A673 (cell line): ENCODE results near the gene IQCE. TPM values are rescaled to one million over a fixed set of nuclear protein-coding genes. Genes with fewer than 3 reads are reported as not detected.

Experiments
- BruUV-seq: library from RNA; stranded (reverse); fragments of 400-500 nt; replicated peaks from 2 replicates; lab custom pipeline; 2021; lab: Mats Ljungman, UMichigan
- CTCF ChIA-PET: fragments of 300-600 bp; sonication (Branson Sonifier 250); formaldehyde crosslinking; loops from one replicate; lab custom pipeline; 2022; ENCODE audit warnings: antibody characterized with exemption; lab: Charles Lee
- POLR2A ChIA-PET: fragments of 300-600 bp; sonication (Branson Sonifier 250); formaldehyde crosslinking; loops from one replicate; lab custom pipeline; 2022; ENCODE audit warnings: antibody characterized with exemption; ENCODE audit not compliant: low non-redundant PET; lab: Charles Lee
- DNase-seq: peaks from one replicate; pipeline ENCODE4 v3.0.0-alpha.2; 2015; ENCODE audit warnings: low spot score
- H3K27ac ChIP-seq: fragments of 200-600 bp; sonication (generic); 2 replicates; pipeline ENCODE4 v1.5.1; 2016; ENCODE audit warnings: mixed run types, low read depth, mild to moderate bottlenecking, mixed read lengths, antibody characterized with exemption, low read length; ENCODE audit not compliant: poor library complexity, severe bottlenecking
- H3K27me3 ChIP-seq: fragments of 200-600 bp; sonication (generic); replicated peaks from 2 replicates; pipeline ENCODE4 v1.6.1; 2017; ENCODE audit warnings: mixed run types, low read depth, mild to moderate bottlenecking, mixed read lengths, antibody characterized with exemption, low read length; ENCODE audit not compliant: insufficient read depth, poor library complexity
- H3K36me3 ChIP-seq: fragments of 200-600 bp; sonication (generic); 2 replicates; pipeline ENCODE4 v1.6.1; 2016; ENCODE audit warnings: mixed run types, mild to moderate bottlenecking, mixed read lengths, antibody characterized with exemption, low read length; ENCODE audit not compliant: insufficient read depth, poor library complexity, severe bottlenecking
- H3K4me1 ChIP-seq: fragments of 200-600 bp; sonication (generic); 2 replicates; pipeline ENCODE4 v1.6.1; 2017; ENCODE audit warnings: mixed run types, mild to moderate bottlenecking, mixed read lengths, antibody characterized with exemption, low read length; ENCODE audit not compliant: insufficient read depth, poor library complexity, severe bottlenecking
- H3K4me3 ChIP-seq: fragments of 200-600 bp; sonication (generic); 2 replicates; pipeline ENCODE4 v1.5.1; 2016; ENCODE audit warnings: low read depth, mixed run types, mild to moderate bottlenecking, mixed read lengths, low read length; ENCODE audit not compliant: poor library complexity, severe bottlenecking
- H3K9me3 ChIP-seq: fragments of 200-600 bp; sonication (generic); 2 replicates; pipeline ENCODE4 v1.6.1; 2016; ENCODE audit warnings: mixed run types, low read depth, mild to moderate bottlenecking, mixed read lengths, antibody characterized with exemption, low read length; ENCODE audit not compliant: poor library complexity, severe bottlenecking
- EZH2 ChIP-seq: fragments of 200-600 bp; sonication (generic); IDR thresholded peaks from 2 replicates; pipeline ENCODE4 v1.6.1; 2017; ENCODE audit warnings: borderline replicate concordance, low read depth, mild to moderate bottlenecking, mixed read lengths, antibody characterized with exemption, low read length; ENCODE audit not compliant: poor library complexity, severe bottlenecking
- intact Hi-C: fragments of 100-400 bp; cut with micrococcal nuclease; formaldehyde crosslinking; loops from one replicate; pipeline ENCODE4 v1.10.0; 2022; ENCODE audit not compliant: unreplicated experiment
- total RNA-seq: library from RNA; stranded (reverse); gene quantifications from 2 replicates; pipeline ENCODE4 v1.2.3, GENCODE V29; 2021
- TF ChIP-seq, protein P1 (sequence below): fragments of 300-800, 200-600 bp; sonication (generic); conservative IDR thresholded peaks from 2 replicates; pipeline ENCODE4 v1.5.1; 2017; ENCODE audit warnings: low read depth, mild to moderate bottlenecking, antibody characterized with exemption, low read length, moderate library complexity, mixed read lengths

IQCE gene
- total RNA-seq, 1 experiment from 2014 or later: 35.4 TPM

DNA sequence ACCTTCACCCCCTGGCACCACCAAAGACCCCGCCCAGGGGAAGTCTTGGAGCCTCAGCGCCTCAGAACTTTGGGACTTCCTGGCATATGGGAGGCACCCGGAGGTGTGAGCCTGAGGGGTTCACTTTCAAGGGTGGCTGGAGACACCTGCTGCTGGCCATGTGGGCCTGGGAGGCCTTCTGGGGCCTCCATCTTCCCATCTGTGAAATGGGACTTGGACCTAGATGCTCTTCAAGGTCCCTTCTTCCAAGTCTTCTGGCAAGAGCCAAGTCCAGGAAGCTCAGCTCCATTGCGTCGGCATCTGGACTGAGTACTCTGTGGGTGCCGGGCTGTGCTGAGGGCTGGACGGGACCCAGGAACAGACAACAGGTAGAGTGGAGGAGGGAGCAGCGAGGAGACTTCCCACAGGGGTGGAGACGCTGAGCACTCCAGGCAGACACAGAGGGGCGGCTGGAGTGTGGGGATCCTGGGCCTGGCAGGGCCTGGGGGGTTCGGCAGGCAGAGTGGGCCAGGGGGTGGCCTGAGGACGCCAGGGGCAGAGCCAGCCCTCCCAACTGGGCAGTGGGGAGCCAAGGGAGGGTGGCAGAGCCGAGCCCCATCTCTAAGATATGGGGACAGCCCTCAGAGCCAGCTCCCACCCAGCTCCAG lies 48.5 kb upstream of the IQCE start:
- intact Hi-C loops: no loop called here
- ChIA-PET POLR2A (no interaction called here), CTCF (no interaction called here)

DNA sequence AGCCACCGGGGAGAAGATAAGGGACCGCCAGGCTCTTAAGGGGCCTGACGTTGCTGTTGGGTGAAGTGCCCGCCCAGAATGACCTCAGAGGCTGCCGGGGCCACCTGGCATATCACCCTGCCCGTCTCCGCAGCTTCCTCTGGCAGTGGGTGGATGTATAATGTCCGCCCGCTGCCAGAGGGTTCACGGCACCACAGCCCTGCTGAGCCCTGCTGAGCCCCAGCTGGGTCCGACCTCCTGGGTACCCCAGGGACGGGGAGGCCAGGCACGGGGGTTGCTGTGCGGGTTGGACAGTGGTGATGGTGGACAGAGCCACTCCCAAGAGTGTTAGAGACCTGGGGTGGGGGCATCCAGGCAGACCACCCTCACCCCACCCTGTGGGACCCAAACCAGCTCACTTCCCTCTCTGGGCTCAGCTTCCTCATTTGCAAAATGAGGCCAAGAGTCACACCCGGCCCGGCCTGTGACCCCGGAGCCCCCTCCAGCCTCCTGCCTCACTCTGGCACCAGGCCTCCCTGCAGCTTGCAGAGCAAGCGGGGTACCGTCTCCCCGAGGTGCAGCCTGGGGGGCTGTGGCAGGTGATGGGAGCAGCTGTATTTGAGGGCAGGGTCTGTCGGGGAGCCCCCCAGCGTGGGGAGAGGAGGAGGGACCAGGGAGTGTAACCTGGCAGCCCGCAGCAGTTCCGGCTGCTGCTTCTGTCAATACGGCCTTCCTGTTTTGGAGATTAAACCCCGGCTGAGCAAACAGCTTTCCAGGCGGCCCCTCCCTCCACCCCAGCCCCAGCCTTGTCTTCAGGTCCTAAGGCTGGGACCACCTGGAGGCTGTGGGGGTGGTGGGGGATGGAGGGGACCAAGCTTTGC lies 47.6 kb upstream of the IQCE start:
- POLR2A ChIA-PET: no interaction called here

More for the DNA sequence above, 48.5 kb upstream of the IQCE start:
- DNase-seq: no peak
- BruUV-seq: no TSS peak
- Histone ChIP-seq H3K9me3 (no peaks in the 10 kb centered on the region), H3K4me1 (no peaks in the 10 kb centered on the region), H3K4me3 (no peak overlapping the region), H3K27ac (no peak overlapping the region), H3K36me3 (no peaks in the 10 kb centered on the region), H3K27me3 (no peaks in the 10 kb centered on the region)
- TF ChIP-seq, protein P1, sequence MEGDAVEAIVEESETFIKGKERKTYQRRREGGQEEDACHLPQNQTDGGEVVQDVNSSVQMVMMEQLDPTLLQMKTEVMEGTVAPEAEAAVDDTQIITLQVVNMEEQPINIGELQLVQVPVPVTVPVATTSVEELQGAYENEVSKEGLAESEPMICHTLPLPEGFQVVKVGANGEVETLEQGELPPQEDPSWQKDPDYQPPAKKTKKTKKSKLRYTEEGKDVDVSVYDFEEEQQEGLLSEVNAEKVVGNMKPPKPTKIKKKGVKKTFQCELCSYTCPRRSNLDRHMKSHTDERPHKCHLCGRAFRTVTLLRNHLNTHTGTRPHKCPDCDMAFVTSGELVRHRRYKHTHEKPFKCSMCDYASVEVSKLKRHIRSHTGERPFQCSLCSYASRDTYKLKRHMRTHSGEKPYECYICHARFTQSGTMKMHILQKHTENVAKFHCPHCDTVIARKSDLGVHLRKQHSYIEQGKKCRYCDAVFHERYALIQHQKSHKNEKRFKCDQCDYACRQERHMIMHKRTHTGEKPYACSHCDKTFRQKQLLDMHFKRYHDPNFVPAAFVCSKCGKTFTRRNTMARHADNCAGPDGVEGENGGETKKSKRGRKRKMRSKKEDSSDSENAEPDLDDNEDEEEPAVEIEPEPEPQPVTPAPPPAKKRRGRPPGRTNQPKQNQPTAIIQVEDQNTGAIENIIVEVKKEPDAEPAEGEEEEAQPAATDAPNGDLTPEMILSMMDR: no peak
- no peak for TF ChIP-seq EZH2

DNA sequence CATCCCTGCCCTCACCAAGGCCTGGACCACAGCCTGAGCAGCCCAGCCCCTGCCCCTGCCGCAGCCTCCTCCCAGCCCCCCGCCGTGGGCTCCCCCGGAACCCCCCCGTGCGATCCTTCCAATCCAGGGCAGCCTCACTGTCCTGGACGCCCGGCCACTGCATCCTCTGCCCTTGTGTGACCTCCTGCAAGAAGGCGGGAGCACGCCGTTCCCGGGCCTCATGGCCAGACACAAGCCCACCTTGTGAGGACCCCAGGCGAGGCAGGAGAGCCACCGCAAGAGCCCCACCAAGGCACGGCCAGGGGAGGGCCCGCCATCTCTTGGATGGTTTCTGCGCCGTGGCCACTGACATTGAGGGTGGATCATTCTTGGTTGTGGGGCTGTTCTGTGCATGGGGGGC lies 47.0 kb upstream of the IQCE start:
- Histone ChIP-seq H3K27me3 (no peaks in the 10 kb centered on the region), H3K4me1 (no peaks in the 10 kb centered on the region), H3K9me3 (no peaks in the 10 kb centered on the region), H3K27ac (no peak overlapping the region), H3K36me3 (no peaks in the 10 kb centered on the region), H3K4me3 (no peak overlapping the region)
- CTCF ChIA-PET: no interaction called here
- BruUV-seq: no TSS peak
- no peak for DNase-seq
- POLR2A ChIA-PET: interaction anchor here (0.5 kb wide), 1 partner anchor 79 kb away, joined by 6 read pairs; no protein-coding TSS in a partner anchor
- intact Hi-C loops: no loop called here
- TF ChIP-seq, protein P1: no peak
- TF ChIP-seq EZH2: no peak

More for the DNA sequence above, 47.6 kb upstream of the IQCE start:
- BruUV-seq: no TSS peak
- CTCF ChIA-PET: no interaction called here
- DNase-seq: no peak
- Histone ChIP-seq H3K36me3 (no peaks in the 10 kb centered on the region), H3K9me3 (no peaks in the 10 kb centered on the region), H3K27ac (no peak overlapping the region), H3K4me3 (no peak overlapping the region), H3K27me3 (no peaks in the 10 kb centered on the region), H3K4me1 (no peaks in the 10 kb centered on the region)
- TF ChIP-seq, protein P1: no peak
- no peak for TF ChIP-seq EZH2
- intact Hi-C loops: no loop called here
